HepG2 (cell line): ENCODE results near the gene ZNHIT6. TPM values are rescaled to one million over a fixed set of nuclear protein-coding genes. Genes with fewer than 3 reads are reported as not detected.
A peak's percentile ranks its signal among the peaks of the same experiment; 100 is the strongest.

Experiments used
- BCL6 ChIP-seq: IDR thresholded peaks from 2 replicates; pipeline ENCODE4 v1.6.1; 2016; ENCODE audit warnings: missing genetic modification reagents, missing compliant biosample characterization
- CCAR2 ChIP-seq: fragments of 200-400 bp; formaldehyde crosslinking; optimal IDR thresholded peaks from 2 replicates; pipeline ENCODE3; 2018; ENCODE audit warnings: low read depth, mild to moderate bottlenecking, low read length, moderate library complexity
- ELF3 ChIP-seq: IDR thresholded peaks from 2 replicates; pipeline ENCODE4 v1.6.1; 2016; ENCODE audit warnings: missing genetic modification reagents, missing compliant biosample characterization
- EP300 ChIP-seq, 3 experiments: sonication (generic) in 1 of 3; formaldehyde crosslinking in 1 of 3; IDR thresholded peaks; 2 replicates each; pipeline versions ENCODE4 v1.5.1 to v1.6.1; 2011 to 2020; ENCODE audit warnings: low read depth in 2 of 3, low read length in 2 of 3, borderline replicate concordance in 1 of 3, improper control_type of control experiment in 1 of 3, mild to moderate bottlenecking in 1 of 3, missing genetic modification reagents in 1 of 3, moderate library complexity in 1 of 3
- HMG20A ChIP-seq: IDR thresholded peaks from 2 replicates; pipeline ENCODE4 v1.6.1; 2016; ENCODE audit warnings: borderline replicate concordance
- HNRNPK ChIP-seq: fragments of 200-400 bp; formaldehyde crosslinking; IDR thresholded peaks from 2 replicates; pipeline ENCODE4 v1.6.1; 2018; ENCODE audit warnings: low read length, low read depth, moderate library complexity, mild to moderate bottlenecking; ENCODE audit not compliant: poor library complexity, severe bottlenecking
- JUN ChIP-seq: sonication (generic); formaldehyde crosslinking; IDR thresholded peaks from 2 replicates; pipeline ENCODE4 v1.4.0; 2020; ENCODE audit warnings: mild to moderate bottlenecking, missing genetic modification reagents
- PATZ1 ChIP-seq: sonication (generic); formaldehyde crosslinking; IDR thresholded peaks from 2 replicates; pipeline ENCODE4 v1.4.0; 2020; ENCODE audit warnings: missing genetic modification reagents
- REXO4 ChIP-seq: sonication (generic); formaldehyde crosslinking; IDR thresholded peaks from 2 replicates; pipeline ENCODE4 v1.8.0; 2022; ENCODE audit warnings: missing genetic modification reagents, mild to moderate bottlenecking, borderline replicate concordance
- RFX5 ChIP-seq: IDR thresholded peaks from 2 replicates; pipeline ENCODE4 v1.6.1; 2011; ENCODE audit warnings: low read depth, low read length, improper control_type of control experiment
- RXRB ChIP-seq: IDR thresholded peaks from 2 replicates; pipeline ENCODE4 v1.6.1; 2016; ENCODE audit warnings: borderline replicate concordance, missing genetic modification reagents, missing compliant biosample characterization
- SIX4 ChIP-seq: sonication (generic); formaldehyde crosslinking; IDR thresholded peaks from 2 replicates; pipeline ENCODE4 v1.4.0; 2020; ENCODE audit warnings: missing genetic modification reagents
- SYNCRIP ChIP-seq: fragments of 200-400 bp; formaldehyde crosslinking; IDR thresholded peaks from 2 replicates; pipeline ENCODE4 v1.6.1; 2018; ENCODE audit warnings: mild to moderate bottlenecking, low read depth, low read length; ENCODE audit not compliant: insufficient read depth
- ZNF296 ChIP-seq: sonication (generic); formaldehyde crosslinking; conservative IDR thresholded peaks from 2 replicates; pipeline ENCODE4 v1.5.0; 2020; ENCODE audit warnings: mild to moderate bottlenecking, missing genetic modification reagents
- ZSCAN21 ChIP-seq: sonication (generic); formaldehyde crosslinking; IDR thresholded peaks from 2 replicates; pipeline ENCODE4 v1.8.0; 2022; ENCODE audit warnings: mild to moderate bottlenecking, missing genetic modification reagents, moderate library complexity, borderline replicate concordance
- polyA plus RNA-seq, 8 experiments: library from polyadenylated mRNA; depleted of rRNA in 3 of 8; stranded (reverse) in 7 of 8; unstranded in 1 of 8; fragments of >200 nt; fragmentation: Illumina TruSeq in 4 of 8; extraction: Trizol in 4 of 8; gene quantifications; 2 replicates each; pipeline versions ENCODE4 v1.2.1 to v1.2.3, GENCODE V29; 2011 to 2016; ENCODE audit warnings: low read depth in 4 of 8, missing spikeins in 1 of 8, mixed read lengths in 1 of 8; ENCODE audit not compliant: insufficient read depth in 1 of 8
- total RNA-seq, 5 experiments: library from RNA; depleted of rRNA; stranded (reverse); fragments of >200 nt; fragmentation: Illumina TruSeq; extraction: Trizol; gene quantifications; 2 replicates each; pipeline ENCODE4 v1.2.3, GENCODE V29; 2016; ENCODE audit warnings: low read depth in 1 of 5
- TF ChIP-seq, protein P1 (sequence below): sonication (generic); formaldehyde crosslinking; IDR thresholded peaks from 2 replicates; pipeline ENCODE4; 2020; ENCODE audit warnings: missing genetic modification reagents, mild to moderate bottlenecking, borderline replicate concordance
- TF ChIP-seq, protein P2 (sequence below): IDR thresholded peaks from 2 replicates; pipeline ENCODE4 v1.6.1; 2012; ENCODE audit warnings: inconsistent platforms
- TF ChIP-seq, protein P3 (sequence below): sonication (generic); formaldehyde crosslinking; IDR thresholded peaks from 2 replicates; pipeline ENCODE4 v1.4.0; 2020; ENCODE audit warnings: low read depth, missing genetic modification reagents

The ZNHIT6 gene
- total and polyA plus RNA-seq, 2 of the 13 experiments (the other 11 are each of a cell fraction or from before 2014, with no cell fraction given), result 6.0 to 15.2 TPM

- TF ChIP-seq, protein P1, sequence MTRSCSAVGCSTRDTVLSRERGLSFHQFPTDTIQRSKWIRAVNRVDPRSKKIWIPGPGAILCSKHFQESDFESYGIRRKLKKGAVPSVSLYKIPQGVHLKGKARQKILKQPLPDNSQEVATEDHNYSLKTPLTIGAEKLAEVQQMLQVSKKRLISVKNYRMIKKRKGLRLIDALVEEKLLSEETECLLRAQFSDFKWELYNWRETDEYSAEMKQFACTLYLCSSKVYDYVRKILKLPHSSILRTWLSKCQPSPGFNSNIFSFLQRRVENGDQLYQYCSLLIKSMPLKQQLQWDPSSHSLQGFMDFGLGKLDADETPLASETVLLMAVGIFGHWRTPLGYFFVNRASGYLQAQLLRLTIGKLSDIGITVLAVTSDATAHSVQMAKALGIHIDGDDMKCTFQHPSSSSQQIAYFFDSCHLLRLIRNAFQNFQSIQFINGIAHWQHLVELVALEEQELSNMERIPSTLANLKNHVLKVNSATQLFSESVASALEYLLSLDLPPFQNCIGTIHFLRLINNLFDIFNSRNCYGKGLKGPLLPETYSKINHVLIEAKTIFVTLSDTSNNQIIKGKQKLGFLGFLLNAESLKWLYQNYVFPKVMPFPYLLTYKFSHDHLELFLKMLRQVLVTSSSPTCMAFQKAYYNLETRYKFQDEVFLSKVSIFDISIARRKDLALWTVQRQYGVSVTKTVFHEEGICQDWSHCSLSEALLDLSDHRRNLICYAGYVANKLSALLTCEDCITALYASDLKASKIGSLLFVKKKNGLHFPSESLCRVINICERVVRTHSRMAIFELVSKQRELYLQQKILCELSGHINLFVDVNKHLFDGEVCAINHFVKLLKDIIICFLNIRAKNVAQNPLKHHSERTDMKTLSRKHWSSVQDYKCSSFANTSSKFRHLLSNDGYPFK (CRISPR knock-in tag), result no peak
- TF ChIP-seq JUN (CRISPR knock-in tag) (0 out of 2 replicates have a peak, but pooled peaks have one; percentile 45), SYNCRIP (no peak), RFX5 (no peak), EP300 (IDR thresholded peaks at IDR 0.05; ENCODE audit: low read depth in 2 of 2, low read length in 2 of 2) (peak; percentile 18 to 73; a peak in 3 of 4 replicates), EP300 (CRISPR knock-in tag; IDR thresholded peaks at IDR 0.05; ENCODE audit: borderline replicate concordance) (peak; percentile 72; the same call in 1 of the 2 replicates), CCAR2 (no peak), SIX4 (CRISPR knock-in tag) (no peak), PATZ1 (CRISPR knock-in tag) (peak; percentile 77; the same call in 1 of the 2 replicates), RXRB (CRISPR knock-in tag) (peak; percentile 13; the same call in 1 of the 2 replicates), REXO4 (CRISPR knock-in tag) (no peak), ZSCAN21 (no peak), BCL6 (CRISPR knock-in tag) (0 out of 2 replicates have a peak, but pooled peaks have one; percentile 24), HNRNPK (no peak), ELF3 (CRISPR knock-in tag) (peak; percentile 38; the same call in 1 of the 2 replicates), ZNF296 (CRISPR knock-in tag) (no peak), HMG20A (CRISPR knock-in tag) (peak; percentile 43; the same call in 1 of the 2 replicates)
- TF ChIP-seq, protein P2, sequence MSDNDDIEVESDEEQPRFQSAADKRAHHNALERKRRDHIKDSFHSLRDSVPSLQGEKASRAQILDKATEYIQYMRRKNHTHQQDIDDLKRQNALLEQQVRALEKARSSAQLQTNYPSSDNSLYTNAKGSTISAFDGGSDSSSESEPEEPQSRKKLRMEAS, result 0 out of 2 replicates have a peak, but pooled peaks have one; percentile 23
- TF ChIP-seq, protein P3, sequence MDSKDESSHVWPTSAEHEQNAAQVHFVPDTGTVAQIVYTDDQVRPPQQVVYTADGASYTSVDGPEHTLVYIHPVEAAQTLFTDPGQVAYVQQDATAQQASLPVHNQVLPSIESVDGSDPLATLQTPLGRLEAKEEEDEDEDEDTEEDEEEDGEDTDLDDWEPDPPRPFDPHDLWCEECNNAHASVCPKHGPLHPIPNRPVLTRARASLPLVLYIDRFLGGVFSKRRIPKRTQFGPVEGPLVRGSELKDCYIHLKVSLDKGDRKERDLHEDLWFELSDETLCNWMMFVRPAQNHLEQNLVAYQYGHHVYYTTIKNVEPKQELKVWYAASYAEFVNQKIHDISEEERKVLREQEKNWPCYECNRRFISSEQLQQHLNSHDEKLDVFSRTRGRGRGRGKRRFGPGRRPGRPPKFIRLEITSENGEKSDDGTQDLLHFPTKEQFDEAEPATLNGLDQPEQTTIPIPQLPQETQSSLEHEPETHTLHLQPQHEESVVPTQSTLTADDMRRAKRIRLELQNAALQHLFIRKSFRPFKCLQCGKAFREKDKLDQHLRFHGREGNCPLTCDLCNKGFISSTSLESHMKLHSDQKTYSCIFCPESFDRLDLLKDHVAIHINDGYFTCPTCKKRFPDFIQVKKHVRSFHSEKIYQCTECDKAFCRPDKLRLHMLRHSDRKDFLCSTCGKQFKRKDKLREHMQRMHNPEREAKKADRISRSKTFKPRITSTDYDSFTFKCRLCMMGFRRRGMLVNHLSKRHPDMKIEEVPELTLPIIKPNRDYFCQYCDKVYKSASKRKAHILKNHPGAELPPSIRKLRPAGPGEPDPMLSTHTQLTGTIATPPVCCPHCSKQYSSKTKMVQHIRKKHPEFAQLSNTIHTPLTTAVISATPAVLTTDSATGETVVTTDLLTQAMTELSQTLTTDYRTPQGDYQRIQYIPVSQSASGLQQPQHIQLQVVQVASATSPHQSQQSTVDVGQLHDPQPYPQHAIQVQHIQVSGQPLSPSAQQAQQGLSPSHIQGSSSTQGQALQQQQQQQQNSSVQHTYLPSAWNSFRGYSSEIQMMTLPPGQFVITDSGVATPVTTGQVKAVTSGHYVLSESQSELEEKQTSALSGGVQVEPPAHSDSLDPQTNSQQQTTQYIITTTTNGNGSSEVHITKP (CRISPR knock-in tag), result peak; percentile 75; the same call in 1 of the 2 replicates
These were observed 100.9 kb downstream of the ZNHIT6 start (continued) for GRCh38 chr1:85607126-85607920.
